GM18511 (cell line): ENCODE results near the gene MNT.
A peak's percentile ranks its signal among the peaks of the same experiment; 100 is the strongest.

Experiments
- ATAC-seq: cut with Tn5 transposase; IDR thresholded peaks from one replicate; pipeline ENCODE4 v1.9.1; 2021; ENCODE audit warnings: mild to moderate bottlenecking, moderate library complexity; ENCODE audit not compliant: unreplicated experiment

MNT gene

DNA sequence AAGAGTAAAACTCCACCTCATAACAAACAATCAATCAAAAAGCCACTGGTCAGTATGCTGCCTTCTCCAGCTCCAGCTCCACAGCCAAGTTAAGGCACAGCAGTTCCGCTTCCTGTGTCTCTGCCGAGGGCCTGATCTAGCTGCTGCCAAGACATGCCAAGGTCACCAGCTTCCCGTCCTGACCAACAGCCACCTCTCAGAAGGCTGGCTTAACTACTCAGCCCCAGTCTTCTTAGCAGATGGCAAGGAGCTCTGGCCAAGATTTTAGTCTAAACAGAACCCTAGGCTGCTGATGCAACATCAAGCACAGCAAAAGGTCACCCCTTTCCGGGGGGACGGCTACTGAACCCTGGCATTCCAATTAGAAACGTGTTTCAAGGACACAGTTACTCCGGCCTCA, 17.7 kb upstream of the MNT start:
- no peak for ATAC-seq

DNA sequence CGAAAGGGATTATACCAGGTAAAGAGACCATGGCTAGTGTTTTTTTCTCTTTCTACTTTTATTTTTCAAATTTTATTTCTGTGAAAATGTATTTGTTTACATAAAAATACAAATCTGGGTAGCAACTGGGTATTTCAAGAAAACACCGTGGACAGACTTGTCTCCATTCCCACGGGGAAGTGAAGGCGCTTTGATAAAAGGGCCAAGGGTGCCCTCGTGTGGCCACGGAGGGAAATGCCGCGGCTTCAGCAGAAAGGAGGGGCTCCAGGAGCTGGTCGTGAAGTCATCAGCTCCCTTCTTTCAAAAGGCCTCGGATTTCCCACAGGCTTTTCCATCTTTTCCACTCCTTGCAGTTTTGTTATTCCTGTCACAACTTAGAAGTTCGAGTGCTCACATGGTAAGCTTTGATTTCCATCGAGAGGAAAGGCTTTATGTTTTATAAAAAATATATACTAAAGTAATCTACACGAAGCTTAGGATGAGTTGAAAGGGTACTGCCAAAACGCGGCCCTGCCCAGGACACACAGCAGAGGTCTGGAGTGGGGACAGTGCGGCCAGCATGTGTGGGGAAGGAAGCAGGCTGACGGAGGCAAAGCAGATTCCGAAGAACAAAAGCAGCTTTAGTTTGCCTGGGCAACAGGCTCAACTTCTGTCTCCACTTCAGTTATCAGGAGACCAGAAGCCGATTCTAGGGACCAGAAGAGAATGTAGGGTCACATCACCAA, 15.3 kb upstream of the MNT start:
- ATAC-seq, result no peak

DNA sequence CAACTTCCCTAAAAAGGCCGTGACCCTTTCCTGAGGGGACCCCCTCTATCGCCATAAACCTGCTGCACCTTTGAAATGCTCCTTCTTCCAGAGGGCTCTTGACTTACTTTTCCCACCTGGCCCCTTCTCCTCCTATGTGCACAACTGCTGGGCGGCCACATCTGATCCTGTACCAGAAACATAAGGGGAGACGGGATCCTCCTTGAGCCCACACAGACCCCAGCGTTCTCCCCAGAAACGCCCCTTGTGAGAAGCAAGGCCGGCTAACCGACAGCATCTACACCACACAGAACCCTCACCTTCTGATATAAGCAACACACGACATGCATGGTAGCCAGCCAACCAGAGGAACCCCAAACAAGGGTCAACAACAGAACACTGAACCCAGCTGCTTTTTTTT, 14.2 kb upstream of the MNT start:
- no peak for ATAC-seq

DNA sequence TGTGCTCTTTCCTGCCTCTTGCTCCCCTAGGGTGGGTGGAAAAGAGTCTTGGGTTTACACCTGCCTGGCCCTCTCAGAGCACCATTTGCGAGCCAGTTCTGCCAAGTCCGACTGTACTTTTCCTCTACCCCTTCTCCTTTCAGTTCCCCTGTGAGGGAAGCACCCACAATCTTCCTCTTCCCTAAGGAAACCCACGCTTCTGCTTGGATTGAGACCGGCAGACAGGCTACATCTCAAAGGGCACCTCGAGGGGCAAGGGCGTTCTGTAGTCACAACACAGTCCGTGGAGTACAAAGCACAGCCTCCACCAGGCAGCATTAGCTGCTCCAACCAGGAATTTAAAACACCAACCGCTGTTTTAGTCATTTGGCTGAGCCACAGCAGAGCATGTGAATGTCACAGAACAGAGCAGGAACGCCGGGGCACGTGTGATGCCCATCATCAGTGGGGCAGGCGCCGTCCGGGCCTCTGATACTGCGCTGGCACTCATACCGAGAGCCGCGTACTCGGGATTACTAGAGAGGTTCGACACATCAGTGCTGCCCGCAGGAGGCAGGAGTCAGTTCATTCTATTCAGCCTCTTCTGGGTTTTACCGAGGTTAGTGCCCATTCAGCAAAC, 13.7 kb upstream of the MNT start:
- no peak for ATAC-seq

GRCh38 chr17:2412561-2413021, 11.7 kb upstream of the MNT start:
- no peak for ATAC-seq

GRCh38 chr17:2410951-2411350, 10.1 kb upstream of the MNT start:
- no peak for ATAC-seq

DNA sequence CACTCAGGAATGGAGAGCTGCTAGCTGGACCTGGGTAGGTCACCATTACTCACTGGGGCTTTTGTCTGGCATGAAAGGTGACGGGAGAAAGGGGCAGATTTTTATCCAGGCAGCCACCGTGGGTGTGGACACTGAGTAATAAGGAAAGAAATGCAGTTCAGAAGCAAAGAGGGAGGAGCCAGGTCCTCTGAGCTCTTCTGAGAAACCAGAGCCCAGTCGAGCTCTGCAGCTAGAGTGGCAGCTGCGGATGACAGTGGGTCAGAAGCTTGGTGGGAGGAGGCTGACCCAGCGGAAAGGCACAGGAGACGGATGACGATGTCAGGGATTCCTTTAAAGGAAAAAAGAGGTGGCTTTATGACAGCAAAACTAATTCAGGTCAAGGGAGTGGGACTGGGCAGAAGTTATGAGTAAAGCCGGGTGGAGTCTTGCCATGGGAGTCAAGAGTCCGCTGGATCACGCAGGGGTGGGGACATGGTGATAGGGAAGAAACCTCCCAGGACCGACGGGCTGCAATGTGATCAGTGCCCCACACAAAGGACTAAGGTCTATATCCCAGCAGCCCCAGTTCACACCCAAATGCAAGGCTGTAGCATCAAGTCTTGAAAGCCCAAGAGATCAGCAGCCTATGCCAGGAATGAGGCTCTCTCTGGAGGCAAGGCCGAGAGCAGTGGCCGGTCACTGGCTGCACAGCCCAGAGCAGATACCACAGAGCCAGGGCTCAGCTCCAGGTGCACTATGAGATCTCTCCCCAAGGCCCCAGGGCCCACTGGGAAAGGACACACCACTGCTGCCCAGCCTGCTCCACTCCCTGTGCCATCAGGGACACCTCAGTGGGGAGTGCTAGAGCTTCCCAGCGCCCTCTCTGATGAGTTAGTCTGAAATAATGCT, 6.3 kb upstream of the MNT start:
- no peak for ATAC-seq

DNA sequence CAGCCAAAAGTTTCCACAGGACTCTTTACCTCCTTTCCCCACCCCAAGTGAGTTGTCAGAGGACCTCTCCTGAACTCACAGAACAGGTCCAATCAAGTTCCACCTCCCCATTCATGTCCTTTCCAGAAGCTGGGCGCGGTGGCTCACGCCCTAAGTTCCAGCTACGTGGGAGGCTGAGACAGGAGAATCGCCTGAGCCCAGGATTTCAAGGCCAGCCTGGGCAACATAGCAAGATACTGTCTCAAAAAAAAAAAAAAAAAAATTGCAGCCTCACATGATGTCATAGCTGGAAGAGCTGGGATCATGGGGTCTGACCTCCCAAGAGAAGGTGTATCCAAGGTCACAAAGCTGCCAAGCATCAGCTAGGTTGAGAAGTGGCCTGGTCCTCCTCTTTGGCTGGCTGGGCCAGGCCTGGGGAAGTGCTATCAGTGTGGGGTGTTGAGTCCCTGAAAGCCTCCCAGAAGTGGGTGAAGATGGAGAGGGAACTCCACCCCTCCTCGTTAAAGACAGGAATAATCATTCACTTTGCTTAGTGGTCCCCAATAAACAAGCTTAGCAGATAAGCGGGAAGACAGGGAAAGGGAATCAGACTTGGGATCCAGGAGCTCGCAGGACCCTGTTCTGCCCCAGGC, 5.5 kb upstream of the MNT start:
- ATAC-seq, result no peak

- ATAC-seq, result no peak
Measured at GRCh38 chr17:2405247-2405926, 4.5 kb upstream of the MNT start.

GRCh38 chr17:2403044-2403443, 2.2 kb upstream of the MNT start:
- no peak for ATAC-seq

DNA sequence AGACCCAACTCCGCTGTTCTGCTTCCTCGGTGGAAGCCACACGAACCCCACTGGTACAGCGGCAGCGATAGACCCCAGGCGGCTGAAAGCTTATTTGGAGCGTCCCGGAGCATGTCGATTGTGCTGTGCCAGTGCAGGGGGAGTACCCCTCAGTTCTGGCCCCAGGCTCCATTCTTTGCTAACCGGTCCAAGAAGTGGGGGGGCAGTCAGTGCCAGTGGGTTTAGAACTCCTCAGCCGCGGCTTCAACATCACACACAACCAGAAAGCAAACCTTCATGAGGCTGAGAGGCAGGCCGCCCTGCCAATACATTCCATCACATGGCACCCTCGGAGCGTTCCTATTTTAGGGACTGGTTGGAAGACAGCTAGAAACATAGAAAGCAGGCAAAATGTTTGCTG, 1.7 kb upstream of the MNT start:
- no peak for ATAC-seq

DNA sequence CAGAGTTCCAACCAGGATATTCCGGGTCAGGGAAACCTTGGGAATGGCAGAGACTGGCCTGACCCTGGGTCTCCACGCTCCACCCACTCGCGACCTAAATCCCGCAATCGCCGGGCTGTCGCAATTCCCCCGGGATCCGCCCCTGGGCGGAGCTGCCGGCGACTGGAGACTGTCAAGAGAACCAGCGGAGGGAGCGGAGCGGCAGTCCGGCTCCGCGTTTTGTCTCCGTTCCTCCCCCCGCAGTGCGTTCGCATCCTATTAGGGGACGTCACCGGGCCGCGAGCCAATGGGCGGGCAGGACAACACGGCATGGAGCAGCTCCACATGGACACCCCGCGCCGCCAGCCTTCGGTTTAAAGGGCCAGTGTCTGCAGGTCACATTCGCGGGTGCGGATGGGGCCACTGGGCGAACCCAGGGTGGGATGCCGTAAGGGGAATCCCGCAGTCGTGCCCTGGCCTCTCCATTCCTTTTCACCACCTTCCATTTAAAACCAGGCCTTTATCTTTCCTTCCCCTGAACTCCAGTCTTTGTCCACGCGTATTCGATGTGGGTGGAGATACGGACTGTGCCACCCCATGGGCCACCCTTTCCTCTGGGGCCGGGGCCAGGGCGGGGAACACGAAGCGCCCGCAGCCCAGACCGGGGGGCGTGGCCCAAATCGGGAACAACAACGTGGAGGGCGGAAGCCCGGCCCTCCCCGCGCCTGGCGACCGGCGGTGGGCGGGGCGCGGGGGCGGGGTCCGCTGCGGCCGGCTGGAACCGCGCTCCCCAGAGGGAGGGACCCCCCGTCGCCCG, 764 bp upstream of the MNT start:
- peak; percentile 58 for ATAC-seq

DNA sequence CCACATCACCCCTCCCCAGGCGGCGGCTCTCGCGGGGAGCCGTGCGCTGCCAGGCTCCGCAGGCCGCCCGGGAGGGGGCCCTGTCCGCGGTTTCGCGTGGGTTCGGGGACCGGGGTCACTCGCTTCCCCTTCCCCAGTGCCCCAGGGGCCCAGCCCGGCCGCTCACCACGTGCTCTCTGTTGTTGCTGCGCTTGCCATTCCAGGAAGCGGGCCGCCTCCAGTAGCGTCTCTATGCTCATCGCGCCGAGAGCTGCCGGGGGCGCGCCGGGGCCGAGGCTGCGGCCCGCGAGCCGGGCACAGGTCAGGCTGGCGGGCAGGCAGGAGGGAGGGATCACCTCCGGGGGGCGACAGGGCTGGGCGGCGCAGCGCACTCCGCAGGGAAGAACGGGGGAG, 390 bp downstream of the MNT start:
- no peak for ATAC-seq

GRCh38 chr17:2399572-2400473, 1.0 kb downstream of the MNT start:
- peak; percentile 50 for ATAC-seq

DNA sequence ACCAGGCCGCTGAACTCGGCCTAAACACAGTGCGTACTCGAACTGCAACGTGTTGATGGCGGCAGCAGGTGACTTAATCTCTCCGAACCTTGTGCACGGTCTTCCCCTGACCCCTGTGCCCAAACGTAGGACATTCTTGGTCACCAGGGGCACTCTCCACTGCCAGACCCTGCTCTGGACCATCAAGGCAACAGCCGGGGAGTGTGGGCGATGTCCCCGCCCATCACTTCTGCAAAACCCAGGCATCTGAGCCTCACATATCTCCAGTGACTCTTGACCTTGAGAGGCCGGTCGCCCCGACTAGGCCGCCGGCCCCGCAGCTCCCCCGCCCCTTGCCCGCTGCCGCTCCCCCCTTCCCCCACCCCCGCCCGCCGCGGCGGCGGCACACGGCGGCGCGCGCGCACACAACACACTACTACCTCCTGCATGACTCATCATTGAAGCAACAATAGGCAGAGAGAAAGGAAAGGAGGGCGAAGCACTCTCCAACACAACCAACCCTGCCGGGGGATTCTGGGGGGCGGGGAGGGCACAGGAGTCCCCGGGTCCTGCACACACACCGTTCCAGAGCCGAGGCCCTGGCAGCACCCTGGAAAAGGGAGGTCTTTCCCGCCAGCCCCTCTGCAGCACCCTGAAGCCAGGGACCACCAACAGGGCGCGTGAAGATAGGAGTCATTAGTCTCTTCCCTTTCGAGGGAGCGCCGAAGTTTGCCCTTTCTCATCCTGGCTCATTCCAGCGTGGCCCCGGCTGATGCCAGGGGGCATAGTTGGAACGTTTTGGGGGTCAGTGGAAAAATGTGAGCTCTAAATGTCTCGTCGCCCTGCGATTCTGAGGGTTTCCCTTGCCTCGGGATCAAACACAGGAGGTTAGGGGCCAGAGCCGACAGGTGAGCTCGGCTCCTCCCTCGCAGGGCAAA, 1.9 kb downstream of the MNT start:
- no peak for ATAC-seq

- no peak for ATAC-seq
Measured at GRCh38 chr17:2398182-2398581, 2.7 kb downstream of the MNT start.

DNA sequence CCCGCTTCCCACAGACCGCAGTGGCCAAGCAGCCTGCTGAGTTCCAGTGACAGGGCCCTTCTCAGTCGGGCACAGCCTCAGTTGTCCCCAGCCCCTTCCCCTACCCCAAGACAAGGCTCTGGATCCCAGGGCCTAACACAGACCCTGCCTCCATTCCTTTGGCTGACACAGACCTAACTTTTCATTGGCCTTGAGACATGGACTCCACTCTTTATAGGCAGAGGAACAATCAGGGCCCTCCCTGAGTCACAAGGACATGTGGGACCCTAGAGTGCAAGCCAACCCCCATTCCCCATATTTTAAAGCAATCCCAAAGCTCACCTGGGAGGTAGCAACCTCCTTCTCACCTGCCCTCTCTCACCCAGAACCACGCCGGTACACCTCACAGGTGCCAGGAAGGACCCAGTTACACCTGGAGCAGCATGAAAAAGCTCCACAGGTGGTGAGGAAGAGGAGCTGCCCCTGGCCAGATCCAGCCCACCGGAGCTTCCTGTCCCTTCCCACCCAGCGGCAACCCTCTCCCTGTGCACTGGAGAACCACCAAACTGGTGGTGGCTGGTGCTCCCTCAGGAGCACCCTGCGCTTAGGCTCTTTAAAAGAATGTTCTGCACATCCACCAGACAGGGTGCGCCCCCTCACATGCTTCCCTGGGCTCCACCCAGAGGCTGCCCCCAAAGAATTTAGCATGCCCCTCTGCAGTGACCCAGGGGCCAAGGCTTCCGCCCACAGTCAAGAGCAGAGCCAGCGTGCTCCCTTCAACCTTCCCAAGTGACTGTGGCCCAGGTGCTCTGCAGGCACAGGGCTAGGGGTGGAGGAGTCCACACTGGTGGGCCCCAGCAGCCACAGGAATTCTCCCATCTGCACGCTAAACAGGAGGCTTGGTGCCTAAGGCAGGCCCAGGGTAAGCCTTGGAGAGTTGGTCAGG, 3.4 kb downstream of the MNT start:
- ATAC-seq, result no peak
